K562 (cell line): Measurements from ENCODE around the gene RHBDD1. TPM values are rescaled to one million over a fixed set of nuclear protein-coding genes. Genes with fewer than 3 reads are reported as not detected.

Experiments
- EP400 ChIP-seq: fragments of 450-650 bp; IDR thresholded peaks from 2 replicates; pipeline ENCODE4 v1.6.1; 2017; ENCODE audit warnings: antibody characterized with exemption, mild to moderate bottlenecking, moderate library complexity
- FOSL1 ChIP-seq: fragments of 200-800 bp; sonication (Bioruptor generic); conservative IDR thresholded peaks from 2 replicates; pipeline ENCODE4 v1.6.1; 2016; ENCODE audit warnings: missing genetic modification characterization, missing compliant biosample characterization
- GTF2F1 ChIP-seq: IDR thresholded peaks from 2 replicates; pipeline ENCODE4 v1.6.1; 2011; ENCODE audit warnings: low read depth, low read length, improper control_type of control experiment
- HNRNPK ChIP-seq: fragments of 200-400 bp; formaldehyde crosslinking; IDR thresholded peaks from one replicate; pipeline ENCODE4 v1.6.1; 2018; ENCODE audit warnings: mild to moderate bottlenecking, low read depth, low read length; ENCODE audit not compliant: poor library complexity, severe bottlenecking
- L3MBTL2 ChIP-seq: fragments of 450-650 bp; IDR thresholded peaks from 2 replicates; pipeline ENCODE4 v1.6.1; 2016; ENCODE audit warnings: mild to moderate bottlenecking, moderate library complexity
- LCOR ChIP-seq: sonication (generic); formaldehyde crosslinking; IDR thresholded peaks from 2 replicates; pipeline ENCODE4 v1.8.0; 2022; ENCODE audit warnings: mild to moderate bottlenecking, missing genetic modification reagents
- POLR2AphosphoS5 ChIP-seq: IDR thresholded peaks from 2 replicates; pipeline ENCODE4 v1.6.1; 2011; ENCODE audit warnings: mild to moderate bottlenecking, low read depth, low read length, moderate library complexity; ENCODE audit not compliant: control insufficient read depth, insufficient read depth
- RBBP5 ChIP-seq: fragments of 200-600 bp; sonication (generic); IDR thresholded peaks from 2 replicates; pipeline ENCODE4 v1.6.1; 2012; ENCODE audit warnings: borderline replicate concordance, mild to moderate bottlenecking, low read length, control low read depth, inconsistent platforms; ENCODE audit not compliant: insufficient read depth, poor library complexity, severe bottlenecking
- RNF2 ChIP-seq: sonication (generic); IDR thresholded peaks from 2 replicates; pipeline ENCODE4 v1.6.1; 2016
- RNF219 ChIP-seq: fragments of 250-450 bp; sonication (Bioruptor Pico); IDR thresholded peaks from 2 replicates; pipeline ENCODE4 v1.5.0; 2022; ENCODE audit warnings: mild to moderate bottlenecking
- SRSF9 ChIP-seq: fragments of 200-400 bp; formaldehyde crosslinking; IDR thresholded peaks from 2 replicates; pipeline ENCODE4 v1.6.1; 2017; ENCODE audit warnings: low read depth, low read length, borderline replicate concordance
- TAF15 ChIP-seq: fragments of 200-400 bp; formaldehyde crosslinking; IDR thresholded peaks from 2 replicates; pipeline ENCODE4 v1.6.1; 2017; ENCODE audit warnings: mild to moderate bottlenecking, low read depth, low read length, moderate library complexity
- TFE3 ChIP-seq: fragments of 450-650 bp; formaldehyde crosslinking; IDR thresholded peaks from 2 replicates; pipeline ENCODE4 v1.4.0; 2020; ENCODE audit warnings: mild to moderate bottlenecking, mixed read lengths
- U2AF2 ChIP-seq: fragments of 200-400 bp; formaldehyde crosslinking; optimal IDR thresholded peaks from 2 replicates; pipeline ENCODE3; 2017; ENCODE audit warnings: low read depth, mild to moderate bottlenecking, low read length
- ZBTB43 ChIP-seq: sonication (generic); formaldehyde crosslinking; IDR thresholded peaks from 2 replicates; pipeline ENCODE4 v1.8.0; 2023; ENCODE audit warnings: mild to moderate bottlenecking, missing genetic modification reagents
- ZC3H4 ChIP-seq: sonication (generic); formaldehyde crosslinking; IDR thresholded peaks from 2 replicates; pipeline ENCODE4 v1.9.0; 2021; ENCODE audit warnings: missing genetic modification reagents, borderline replicate concordance
- ZEB2 ChIP-seq: fragments of 450-650 bp; IDR thresholded peaks from 2 replicates; pipeline ENCODE4 v1.6.1; 2016
- ZKSCAN3 ChIP-seq: fragments of 250-450 bp; sonication (Bioruptor Pico); IDR thresholded peaks from 2 replicates; pipeline ENCODE4 v1.4.0; 2020
- ZNF134 ChIP-seq: fragments of 250-450 bp; sonication (Bioruptor Pico); conservative IDR thresholded peaks from 2 replicates; pipeline ENCODE4 v1.4.0; 2020
- ZNF507 ChIP-seq: conservative IDR thresholded peaks from 2 replicates; pipeline ENCODE4 v1.6.1; 2017; ENCODE audit warnings: missing genetic modification characterization, missing compliant biosample characterization
- ZNF511 ChIP-seq: sonication (generic); formaldehyde crosslinking; IDR thresholded peaks from 2 replicates; pipeline ENCODE4 v1.8.0; 2022; ENCODE audit warnings: mild to moderate bottlenecking, missing genetic modification reagents
- ZNF75A ChIP-seq: fragments of 450-650 bp; formaldehyde crosslinking; IDR thresholded peaks from 2 replicates; pipeline ENCODE4 v1.4.0; 2020; ENCODE audit warnings: mild to moderate bottlenecking
- ZNF764 ChIP-seq: fragments of 250-450 bp; sonication (Bioruptor Pico); IDR thresholded peaks from 2 replicates; pipeline ENCODE4 v1.4.0; 2020; ENCODE audit warnings: low read depth, mild to moderate bottlenecking, moderate library complexity
- ZNF79 ChIP-seq: fragments of 250-450 bp; sonication (Bioruptor Pico); IDR thresholded peaks from 2 replicates; pipeline ENCODE4 v1.4.0; 2020; ENCODE audit warnings: low read depth, mild to moderate bottlenecking, moderate library complexity
- polyA plus RNA-seq, 8 experiments: library from polyadenylated mRNA; depleted of rRNA in 4 of 8; stranded (reverse) in 5 of 8; unstranded in 3 of 8; fragments of >200 nt; fragmentation: Nextera tagmentation in 2 of 8; fragmentation: Illumina TruSeq in 1 of 8; extraction: Ambion mirVana in 2 of 8; extraction: Trizol in 1 of 8; gene quantifications; 2 replicates each; pipeline versions ENCODE4 v1.2.1 to v1.2.3, GENCODE V29; 2011 to 2014; ENCODE audit warnings: inconsistent platforms in 1 of 8, missing spikeins in 1 of 8
- total RNA-seq, 7 experiments: library from RNA; depleted of rRNA in 6 of 7; stranded (reverse); fragments of >200 nt in 6 of 7; fragmentation: Illumina TruSeq in 2 of 7; extraction: Trizol in 2 of 7; gene quantifications; 2 replicates each; pipeline versions ENCODE4 v1.2.1 to v1.2.3, GENCODE V29; 2011 to 2021; ENCODE audit warnings: low replicate concordance in 1 of 7

The RHBDD1 gene
- total and polyA plus RNA-seq, 9 of the 15 experiments (the other 6 are each of a cell fraction or from before 2014, with no cell fraction given), result 4.8 to 34.8 (median 15.6) TPM

- peak; percentile 87 for TF ChIP-seq EP400
- TF ChIP-seq ZKSCAN3, result no peak
- no peak for TF ChIP-seq ZC3H4 (CRISPR knock-in tag)
- TF ChIP-seq ZNF764 (CRISPR knock-in tag), result no peak
- peak; percentile 99 for TF ChIP-seq L3MBTL2
- TF ChIP-seq POLR2AphosphoS5, result no peak; the same call in none of the 2 replicates
- 0 out of 2 replicates have a peak, but pooled peaks have one; percentile 42 for TF ChIP-seq LCOR
- TF ChIP-seq ZNF511 (CRISPR knock-in tag), result peak; percentile 89
- TF ChIP-seq RNF2, result peak; percentile 63; the same call in 1 of the 2 replicates
- no peak for TF ChIP-seq RNF219 (CRISPR knock-in tag)
- no peak for TF ChIP-seq SRSF9
- peak; percentile 18 for TF ChIP-seq RBBP5
- TF ChIP-seq ZBTB43 (CRISPR knock-in tag), result 0 out of 2 replicates have a peak, but pooled peaks have one; percentile 24
- TF ChIP-seq ZNF507 (tag), result no peak
- TF ChIP-seq FOSL1 (tag), result 0 out of 2 replicates have a peak, but pooled peaks have one; percentile 17
- TF ChIP-seq HNRNPK, result no peak
- no peak for TF ChIP-seq TAF15
- TF ChIP-seq ZNF79 (CRISPR knock-in tag), result no peak
- TF ChIP-seq ZEB2, result no peak
- TF ChIP-seq GTF2F1, result 0 out of 2 replicates have a peak, but pooled peaks have one; percentile 42
- TF ChIP-seq ZNF134 (CRISPR knock-in tag), result no peak
- no peak for TF ChIP-seq ZNF75A (CRISPR knock-in tag)
- no peak for TF ChIP-seq U2AF2
- no peak for TF ChIP-seq TFE3 (CRISPR knock-in tag)
Observed at GRCh38 chr2:226835796-226836547, at the start of gene RHBDD1 (continued).
